Testis (tissue), 2 donors: ENCODE results near the gene HECTD4.

ENCODE experiments used
- CTCF ChIP-seq, 3 experiments: fragments of 450-650 bp in 2 of 3; fragments of 200-600 bp in 1 of 3; sonication (generic) in 1 of 3; IDR thresholded peaks; one replicate each; pipeline ENCODE4 v1.5.1; 2016 to 2019; ENCODE audit warnings: antibody characterized with exemption in 3 of 3, mild to moderate bottlenecking in 2 of 3, moderate library complexity in 1 of 3
- POLR2A ChIP-seq: fragments of 450-650 bp; IDR thresholded peaks from one replicate; pipeline ENCODE4 v1.6.1; 2017; ENCODE audit warnings: antibody characterized with exemption, mild to moderate bottlenecking, moderate library complexity

GRCh38 chr12:112206944-112207343 lies 175.3 kb downstream of the HECTD4 start:
- TF ChIP-seq CTCF (IDR thresholded peaks at IDR 0.05) (no peak), POLR2A (no peak)
